Breast epithelium (tissue), 4 donors: ENCODE measurements around the gene HUNK. TPM values are rescaled to one million over a fixed set of nuclear protein-coding genes. Genes with fewer than 3 reads are reported as not detected.
A peak's percentile ranks its signal among the peaks of the same experiment; 100 is the strongest.
"Not testable (repeated sequence)": the region's sequence is repeated elsewhere in the genome, so short reads cannot be mapped to it uniquely, and the experiment has no call there.

Experiments
- DNase-seq, 2 donors: peaks; one replicate each; pipeline ENCODE4 v3.0.0-alpha.2; 2019; ENCODE audit warnings: low spot score in 2 of 2
- H3K27ac ChIP-seq, 2 donors: fragments of 200-600 bp; sonication (generic) in 1 of 2; one replicate each; pipeline ENCODE4 v1.5.1; 2016 to 2019; ENCODE audit warnings: mild to moderate bottlenecking in 1 of 2
- H3K27me3 ChIP-seq, 2 donors: fragments of 200-600 bp; sonication (generic) in 1 of 2; one replicate each; pipeline versions ENCODE4 v1.5.1 to v1.6.0; 2017 to 2019; ENCODE audit warnings: control low read depth in 1 of 2, mild to moderate bottlenecking in 1 of 2
- H3K36me3 ChIP-seq: fragments of 200-600 bp; one replicate; pipeline ENCODE4 v1.5.1; 2019
- H3K4me1 ChIP-seq, 2 donors: fragments of 200-600 bp; sonication (generic); one replicate each; pipeline ENCODE4 v1.5.1; 2016 to 2019; ENCODE audit warnings: control low read depth in 1 of 2
- H3K4me3 ChIP-seq, 3 donors: fragments of 200-600 bp; sonication (generic); 1 replicate in 2 of 3; 2 replicates in 1 of 3; pipeline ENCODE4 v1.5.1; 2016 to 2019; ENCODE audit warnings: mild to moderate bottlenecking in 3 of 3, moderate library complexity in 2 of 3
- H3K9me3 ChIP-seq, 2 donors: fragments of 200-600 bp; sonication (generic) in 1 of 2; one replicate each; pipeline ENCODE4 v1.5.1; 2016 to 2019; ENCODE audit warnings: control low read depth in 1 of 2
- CTCF ChIP-seq, 3 donors: fragments of 450-650 bp; IDR thresholded peaks; one replicate each; pipeline ENCODE4 v1.5.1; 2016 to 2017; ENCODE audit warnings: antibody characterized with exemption in 3 of 3, mild to moderate bottlenecking in 3 of 3, moderate library complexity in 3 of 3
- POLR2A ChIP-seq: fragments of 450-650 bp; IDR thresholded peaks from one replicate; pipeline ENCODE4 v1.6.1; 2016; ENCODE audit warnings: antibody characterized with exemption, mild to moderate bottlenecking, moderate library complexity
- POLR2AphosphoS5 ChIP-seq, 3 donors: sonication (generic); formaldehyde crosslinking; IDR thresholded peaks; one replicate each; pipeline ENCODE4 v1.6.1; 2017; ENCODE audit warnings: antibody characterized with exemption in 3 of 3
- intact Hi-C: fragments of 100-400 bp; cut with DNase I; formaldehyde crosslinking; loops from one replicate; pipeline ENCODE4 v1.15.1; 2023; ENCODE audit warnings: low total_unique reads
- total RNA-seq, 3 donors: library from RNA; depleted of rRNA; stranded (reverse); fragments of >200 nt; gene quantifications; one replicate each; pipeline ENCODE4 v1.1.0, GENCODE V29; 2016

Gene HUNK
- total RNA-seq, 3 donors from 2014 or later = 0.32 to 2.0 (median 1.3) TPM

- Histone ChIP-seq H3K27ac (no peak overlapping the region), H3K4me3 (no peak overlapping the region), H3K36me3 (no peaks in the 10 kb centered on the region), H3K27me3 (peaks cover 0 to 3% of the 10 kb centered on the region in 2 donors), H3K9me3 (no peaks in the 10 kb centered on the region), H3K4me1 (peaks cover 0 to 4% of the 10 kb centered on the region in 2 donors)
- no peak for DNase-seq
- TF ChIP-seq POLR2A (no peak), CTCF (IDR thresholded peaks at IDR 0.05) (no peak), POLR2AphosphoS5 (IDR thresholded peaks at IDR 0.05) (no peak)
- intact Hi-C loops = loop anchor here (5.0 kb wide), 1 partner anchor 387 kb away; no protein-coding TSS in a partner anchor
These were observed 2.2 kb upstream of the HUNK start for GRCh38 chr21:31870472-31871193.

DNA sequence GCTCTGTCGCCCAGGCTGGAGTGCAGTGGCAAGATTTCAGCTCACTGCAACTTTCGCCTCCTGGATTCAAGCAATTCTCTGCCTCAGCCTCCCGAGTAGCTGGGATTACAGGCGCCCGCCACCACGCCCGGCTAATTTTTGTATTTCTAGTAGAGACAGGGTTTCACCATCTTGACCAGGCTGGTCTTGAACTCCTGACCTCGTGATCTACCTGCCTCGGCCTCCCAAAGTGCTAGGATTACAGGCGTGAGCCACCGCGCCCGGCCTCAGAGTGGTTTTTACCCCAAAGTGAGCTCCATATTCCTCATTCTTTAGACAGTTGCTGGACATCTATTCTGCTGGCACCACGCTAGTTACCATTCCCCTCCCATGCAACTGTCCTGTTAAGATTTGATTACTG, 1.4 kb upstream of the HUNK start:
- H3K4me3 ChIP-seq, DNase-seq, H3K9me3 ChIP-seq, H3K27ac ChIP-seq, H3K4me1 ChIP-seq, H3K27me3 ChIP-seq, H3K36me3 ChIP-seq: not testable (repeated sequence)
- intact Hi-C loops = loop anchor here (5.0 kb wide), 1 partner anchor 386 kb away; no protein-coding TSS in a partner anchor

GRCh38 chr21:31872072-31872451, 758 bp upstream of the HUNK start:
- TF ChIP-seq POLR2A (no peak), CTCF (IDR thresholded peaks at IDR 0.05) (no peak), POLR2AphosphoS5 (IDR thresholded peaks at IDR 0.05) (no peak)
- Histone ChIP-seq H3K9me3 (no peaks in the 10 kb centered on the region), H3K36me3 (no peaks in the 10 kb centered on the region), H3K27me3 (peaks cover 0 to 3% of the 10 kb centered on the region in 2 donors), H3K4me1 (peaks cover 0 to 9% of the 10 kb centered on the region in 2 donors), H3K4me3 (peak overlapping the region; percentile 69 to 87 (median 69)), H3K27ac (no peak overlapping the region)
- intact Hi-C loops = loop anchor here (5.0 kb wide), 1 partner anchor 385 kb away; no protein-coding TSS in a partner anchor
- no peak for DNase-seq

DNA sequence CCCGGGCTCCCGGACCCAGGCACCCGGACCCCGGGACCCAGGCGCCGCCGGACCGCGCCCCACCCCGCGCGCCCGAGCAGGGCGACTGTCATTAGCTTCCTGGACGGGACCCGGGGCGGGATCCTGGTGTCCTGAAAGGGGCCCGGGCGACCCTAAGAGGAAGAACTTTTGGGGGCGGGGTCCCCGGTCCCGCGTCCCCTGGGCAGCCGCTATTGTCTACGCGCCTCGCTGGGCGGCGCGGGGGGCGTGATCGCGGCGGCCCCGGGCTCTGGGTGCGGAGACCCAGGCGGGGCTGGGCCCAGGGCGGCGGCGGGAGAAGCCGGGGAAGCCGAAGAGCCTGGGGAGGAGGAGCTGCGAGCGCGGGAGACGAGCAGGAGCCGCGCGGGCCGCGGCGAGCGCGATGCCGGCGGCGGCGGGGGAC, 465 bp downstream of the HUNK start:
- peak overlapping the region; percentile 69 to 87 (median 69) for H3K4me3 ChIP-seq
- intact Hi-C loops = loop anchor here (5.0 kb wide), 1 partner anchor 384 kb away; no protein-coding TSS in a partner anchor
- peaks cover 0 to 9% of the 10 kb centered on the region in 2 donors for H3K4me1 ChIP-seq
- H3K27ac ChIP-seq = peak overlapping the region; percentile 64 to 76
- no peaks in the 10 kb centered on the region for H3K36me3 ChIP-seq
- no peak for DNase-seq
- peaks cover 0 to 3% of the 10 kb centered on the region in 2 donors for H3K27me3 ChIP-seq
- no peaks in the 10 kb centered on the region for H3K9me3 ChIP-seq
- no peak for TF ChIP-seq POLR2A
- no peak for TF ChIP-seq CTCF (IDR thresholded peaks at IDR 0.05)
- no peak for TF ChIP-seq POLR2AphosphoS5 (IDR thresholded peaks at IDR 0.05)

DNA sequence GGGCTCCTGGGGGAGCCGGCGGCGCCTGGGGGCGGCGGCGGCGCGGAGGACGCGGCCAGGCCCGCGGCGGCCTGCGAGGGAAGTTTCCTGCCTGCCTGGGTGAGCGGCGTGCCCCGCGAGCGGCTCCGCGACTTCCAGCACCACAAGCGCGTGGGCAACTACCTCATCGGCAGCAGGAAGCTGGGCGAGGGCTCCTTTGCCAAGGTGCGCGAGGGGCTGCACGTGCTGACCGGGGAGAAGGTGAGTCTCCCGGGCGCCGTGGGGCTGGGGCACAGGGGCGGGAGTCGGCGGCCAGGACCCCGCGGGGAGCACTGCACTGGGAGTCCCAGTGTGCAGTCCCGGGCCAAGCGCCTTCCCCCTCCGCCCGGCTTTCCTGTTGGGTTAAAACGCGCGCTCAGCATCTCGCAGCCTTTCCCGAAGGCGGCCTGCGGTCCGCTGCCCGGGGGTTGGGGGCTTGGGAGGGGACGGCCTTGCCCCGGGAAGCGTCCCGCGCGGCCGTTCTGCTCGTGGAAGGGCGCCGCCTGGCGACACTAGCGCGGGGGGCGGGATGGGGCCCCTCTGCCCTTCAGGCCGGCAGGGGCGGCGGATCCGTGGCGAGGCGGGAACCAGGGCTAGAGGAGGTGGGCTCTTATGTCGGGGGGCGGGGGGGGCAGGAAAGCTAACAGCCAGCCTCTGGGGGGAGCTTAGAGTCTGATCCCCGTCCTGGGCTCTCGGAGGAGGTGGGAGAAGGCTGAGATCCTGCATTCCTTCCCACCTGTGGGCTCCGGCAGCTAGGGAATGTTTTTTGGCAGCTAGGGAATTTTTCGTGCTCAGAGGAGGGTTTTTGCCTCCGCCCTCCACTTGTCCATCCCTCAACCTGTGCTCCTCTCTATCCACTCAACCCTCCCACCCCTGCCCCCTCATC, 1.1 kb downstream of the HUNK start:
- Histone ChIP-seq H3K36me3 (no peaks in the 10 kb centered on the region), H3K4me3 (peak overlapping the region; percentile 69 to 87 (median 69)), H3K27me3 (peaks cover 0 to 3% of the 10 kb centered on the region in 2 donors), H3K27ac (peak overlapping the region; percentile 41 to 76), H3K4me1 (peaks cover 0 to 11% of the 10 kb centered on the region in 2 donors), H3K9me3 (no peaks in the 10 kb centered on the region)
- no peak for DNase-seq
- intact Hi-C loops = loop anchor here (5.0 kb wide), 1 partner anchor 383 kb away; no protein-coding TSS in a partner anchor
- TF ChIP-seq POLR2A (no peak), CTCF (IDR thresholded peaks at IDR 0.05) (peak in 2 of 3 donors; percentile 21 to 47)
